GM21390 (cell line): ENCODE data around the gene ARHGAP19.

Experiments
- ATAC-seq: cut with Tn5 transposase; IDR thresholded peaks from one replicate; pipeline ENCODE4 v1.9.1; 2021; ENCODE audit not compliant: unreplicated experiment

ARHGAP19 gene

DNA sequence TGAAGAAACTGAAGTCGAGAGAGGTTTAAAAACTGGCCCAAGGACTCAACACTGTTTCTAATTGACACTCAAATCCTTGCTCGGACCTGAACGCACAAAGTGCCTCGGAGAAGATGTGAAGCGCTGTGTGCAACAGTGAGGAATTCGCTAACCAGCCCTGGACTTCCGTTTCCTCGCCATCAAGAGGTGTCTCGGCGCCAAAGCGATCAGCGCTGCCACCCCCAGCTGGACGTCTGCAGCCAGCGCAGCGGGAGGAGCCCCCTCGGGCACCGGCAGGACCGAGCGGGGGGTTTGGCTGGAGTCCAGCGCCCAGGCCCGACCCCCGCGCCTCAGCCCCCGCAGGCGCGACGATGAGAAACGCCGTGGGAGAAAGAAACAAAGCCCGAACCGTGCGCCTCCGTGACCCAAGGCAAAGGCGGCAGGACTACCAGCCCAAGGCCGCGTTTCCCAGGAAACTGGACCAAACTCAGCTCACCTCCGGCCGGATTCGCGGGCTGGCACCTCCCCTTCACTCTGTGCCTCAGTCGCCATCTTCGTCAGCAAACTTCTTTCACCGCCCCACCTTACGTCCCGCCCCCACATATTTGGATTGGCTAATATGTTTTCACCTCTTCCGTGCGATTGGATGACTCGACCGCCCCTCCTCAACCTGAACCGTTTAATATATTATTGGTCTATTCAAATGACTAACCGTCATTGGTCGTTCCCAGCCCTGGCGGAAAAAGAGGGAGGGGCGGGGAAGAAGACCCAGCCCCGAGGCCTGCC, at the start of gene ARHGAP19:
Gene ARHGAP19, minus strand, starts transcription at position 541 of the 765 bp plus-strand sequence. Its CDS starts 10 bp downstream, at position 531.
- peak; percentile 96 for ATAC-seq

DNA sequence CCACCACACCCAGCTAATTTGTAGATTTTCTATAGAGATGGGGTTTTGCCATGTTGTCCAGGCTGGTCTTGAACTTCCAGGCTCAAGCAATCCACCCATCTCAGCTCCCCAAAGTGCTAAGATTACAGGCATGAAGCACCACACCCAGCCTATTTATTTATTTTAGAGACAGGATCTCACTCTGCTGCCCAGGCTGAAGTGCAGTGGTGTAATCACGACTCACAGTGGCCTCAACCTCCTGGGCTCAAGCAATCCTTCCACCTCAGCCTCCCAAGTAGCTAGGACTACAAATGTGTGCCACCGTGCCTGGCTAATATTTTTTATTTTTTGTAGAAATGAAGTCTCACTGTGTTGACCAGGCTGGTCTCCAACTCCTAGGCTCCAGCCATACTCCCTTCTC, 49.0 kb upstream of the ARHGAP19 start:
- no peak for ATAC-seq

DNA sequence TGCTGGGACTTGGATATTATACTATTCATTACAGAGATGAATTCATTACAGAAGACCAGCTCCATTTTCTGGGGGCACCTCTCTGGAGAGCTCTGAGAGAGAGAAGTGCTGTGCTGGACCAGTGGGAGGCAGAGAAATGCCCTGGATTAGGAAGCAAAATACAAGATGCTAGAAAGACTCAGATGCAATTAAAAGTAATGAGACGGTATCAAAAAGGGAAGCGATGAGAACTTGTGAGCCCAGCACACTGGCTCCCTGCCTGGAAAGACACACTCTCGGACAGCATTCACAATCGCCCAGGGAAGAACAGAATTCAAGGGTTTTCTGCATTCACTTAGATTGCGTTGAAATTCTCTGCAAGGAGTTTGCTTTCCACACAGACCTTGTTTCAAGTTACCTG, 45.6 kb upstream of the ARHGAP19 start:
- no peak for ATAC-seq

- ATAC-seq, result no peak
Observed at GRCh38 chr10:97336942-97337831, 44.8 kb upstream of the ARHGAP19 start.

- ATAC-seq, result no peak
Observed at GRCh38 chr10:97336446-97336845, 44.0 kb upstream of the ARHGAP19 start.

- ATAC-seq, result no peak
Observed at GRCh38 chr10:97336006-97336405, 43.6 kb upstream of the ARHGAP19 start.

- peak; percentile 1 for ATAC-seq
Observed at GRCh38 chr10:97335188-97335619, 42.8 kb upstream of the ARHGAP19 start.

DNA sequence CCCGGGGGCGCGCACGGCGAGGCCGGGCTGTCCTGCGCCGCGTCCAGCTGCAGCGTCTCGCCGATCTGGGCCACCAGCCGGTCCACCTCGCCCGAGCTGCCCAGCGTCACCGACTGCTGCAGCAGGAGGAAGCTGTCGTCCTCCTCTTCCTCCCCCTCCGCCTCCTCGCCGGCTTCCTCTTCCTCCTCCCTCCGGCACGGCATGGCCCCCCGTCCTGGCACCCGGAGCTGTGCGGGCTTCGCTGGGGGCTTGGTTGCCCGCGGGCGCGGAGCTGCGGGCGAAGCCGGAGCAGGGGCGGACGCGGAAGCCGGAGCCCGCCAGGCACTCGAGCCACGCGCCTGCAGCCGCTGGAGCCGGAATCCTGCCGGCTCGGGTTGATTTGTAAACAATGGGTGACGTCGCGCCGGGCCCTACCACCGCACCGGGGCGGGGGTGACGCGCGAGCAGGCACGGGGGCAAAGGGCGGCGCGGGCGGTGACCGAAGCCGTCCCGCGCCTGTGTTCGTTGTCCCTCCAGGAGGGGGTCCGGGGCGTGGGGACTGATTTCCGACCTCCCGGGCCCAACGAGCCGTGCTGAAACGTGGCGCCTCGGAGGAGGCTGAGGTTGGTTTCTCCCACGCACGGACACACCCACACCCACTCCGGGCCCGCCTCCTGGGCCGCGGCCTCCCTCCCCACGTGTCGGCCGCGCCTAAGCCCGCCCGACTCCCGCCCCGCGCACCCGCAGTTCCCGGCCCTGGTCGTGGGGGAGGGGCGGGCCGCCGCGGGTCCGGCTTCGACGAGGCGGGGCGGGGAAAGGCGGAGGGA, 42.1 kb upstream of the ARHGAP19 start, which contains the start of gene FRAT2:
Gene FRAT2, minus strand, starts transcription at position 360 of the 806 bp plus-strand sequence. Its CDS starts 157 bp downstream, at position 203.
- peak; percentile 83 for ATAC-seq

DNA sequence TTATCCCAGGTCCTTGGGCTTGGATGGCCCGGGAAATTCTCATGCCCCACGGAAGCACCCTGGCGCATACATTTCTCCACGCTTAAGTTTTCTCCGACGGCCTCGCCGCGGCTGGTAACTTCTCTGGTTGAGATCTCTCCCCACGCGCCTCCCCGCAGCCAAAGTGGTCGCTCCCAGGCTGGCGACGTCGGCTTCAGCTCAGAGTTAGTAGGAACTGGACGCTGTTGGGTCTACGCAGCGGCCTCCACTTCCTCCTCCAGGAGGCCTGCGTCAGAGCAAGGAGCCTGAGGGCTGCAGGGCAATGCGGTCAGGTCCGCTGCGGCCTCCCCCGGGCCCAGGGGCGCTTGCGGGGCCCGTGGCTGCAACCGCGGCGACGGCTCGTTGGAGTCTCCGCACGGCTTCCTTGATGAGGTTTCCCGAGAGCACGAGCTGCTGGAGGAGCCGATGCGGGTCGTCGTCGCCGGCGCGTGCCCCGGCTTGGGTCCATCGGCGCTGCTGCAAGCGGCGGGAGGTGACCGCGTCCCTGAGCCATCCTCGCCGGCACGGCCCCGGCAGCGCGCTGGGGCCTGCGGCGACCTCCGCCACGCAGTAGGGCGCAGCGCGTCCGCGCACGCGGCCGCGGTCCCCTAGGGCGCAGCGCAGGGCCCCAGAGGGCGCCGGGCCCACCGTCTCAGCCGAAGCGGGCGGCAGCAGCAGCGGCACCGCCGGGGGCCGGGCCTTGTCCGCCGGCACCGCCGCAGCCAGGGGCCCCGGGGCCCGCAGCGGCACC, 41.3 kb upstream of the ARHGAP19 start:
- ATAC-seq, result peak; percentile 27

- no peak for ATAC-seq
Observed at GRCh38 chr10:97333351-97333600, 40.8 kb upstream of the ARHGAP19 start.

DNA sequence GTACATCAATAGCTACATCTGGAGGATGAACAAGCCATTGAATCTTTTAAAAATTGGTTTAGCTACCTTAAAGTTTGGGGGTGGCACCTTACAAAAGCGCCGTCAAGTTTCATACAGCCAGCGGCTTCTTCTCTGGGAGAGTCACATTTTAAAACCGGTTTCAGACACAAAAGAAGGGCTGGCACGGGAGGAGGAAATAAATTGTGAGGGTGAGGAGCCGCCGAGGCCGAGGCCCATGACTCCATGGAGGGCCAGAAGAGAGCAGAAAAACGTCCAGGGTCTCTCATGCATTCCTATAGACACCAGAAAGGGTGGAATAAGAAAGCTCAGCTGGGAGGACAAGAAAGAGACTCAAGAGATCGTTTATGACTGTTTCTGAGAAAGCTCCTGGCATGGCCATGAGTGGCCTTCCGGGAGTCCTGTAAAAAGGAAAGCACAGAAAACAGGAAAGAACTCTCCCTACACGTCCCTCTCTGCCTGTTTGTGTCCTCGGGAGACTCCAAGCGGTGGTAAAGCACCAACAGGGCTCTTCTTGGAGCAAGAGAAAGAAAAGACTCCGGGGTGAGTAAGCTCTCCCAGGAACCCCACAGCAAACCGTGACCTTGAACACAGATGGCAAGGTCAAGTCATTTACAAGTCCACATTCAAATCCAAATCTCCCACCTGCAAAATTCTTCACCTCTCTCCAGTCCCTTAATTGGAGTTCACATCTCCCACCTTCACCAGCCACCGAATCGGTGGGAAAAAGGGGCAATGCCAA, 40.3 kb upstream of the ARHGAP19 start:
- no peak for ATAC-seq

DNA sequence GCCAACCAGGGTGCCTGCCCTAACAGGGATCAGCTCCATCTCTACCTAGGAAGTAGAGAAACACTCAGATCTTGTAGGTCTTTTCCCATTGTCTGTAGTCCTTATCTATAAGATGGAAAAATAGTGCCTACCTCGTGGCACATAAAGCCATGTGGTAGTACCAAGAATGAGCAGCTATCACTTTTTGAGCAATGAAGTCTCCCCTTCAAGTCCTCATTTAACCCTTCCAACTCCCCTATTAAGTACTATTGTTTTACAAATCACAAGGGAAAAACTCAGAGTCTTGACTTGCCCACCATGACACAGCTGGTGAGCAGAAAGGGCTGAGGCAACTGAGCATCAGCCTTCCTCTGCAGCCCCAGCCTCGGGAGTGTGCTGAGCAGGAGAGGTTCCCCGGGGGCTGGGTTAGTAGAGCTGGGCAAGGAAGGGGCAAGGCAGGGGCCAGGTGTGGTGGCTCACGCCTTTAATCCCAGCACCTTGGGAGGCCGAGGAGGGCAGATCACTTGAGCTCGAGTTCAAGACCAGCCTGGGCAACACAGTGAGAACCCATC, 38.8 kb upstream of the ARHGAP19 start:
- ATAC-seq, result no peak

- ATAC-seq, result no peak
Observed at GRCh38 chr10:97329766-97330165, 37.3 kb upstream of the ARHGAP19 start.

DNA sequence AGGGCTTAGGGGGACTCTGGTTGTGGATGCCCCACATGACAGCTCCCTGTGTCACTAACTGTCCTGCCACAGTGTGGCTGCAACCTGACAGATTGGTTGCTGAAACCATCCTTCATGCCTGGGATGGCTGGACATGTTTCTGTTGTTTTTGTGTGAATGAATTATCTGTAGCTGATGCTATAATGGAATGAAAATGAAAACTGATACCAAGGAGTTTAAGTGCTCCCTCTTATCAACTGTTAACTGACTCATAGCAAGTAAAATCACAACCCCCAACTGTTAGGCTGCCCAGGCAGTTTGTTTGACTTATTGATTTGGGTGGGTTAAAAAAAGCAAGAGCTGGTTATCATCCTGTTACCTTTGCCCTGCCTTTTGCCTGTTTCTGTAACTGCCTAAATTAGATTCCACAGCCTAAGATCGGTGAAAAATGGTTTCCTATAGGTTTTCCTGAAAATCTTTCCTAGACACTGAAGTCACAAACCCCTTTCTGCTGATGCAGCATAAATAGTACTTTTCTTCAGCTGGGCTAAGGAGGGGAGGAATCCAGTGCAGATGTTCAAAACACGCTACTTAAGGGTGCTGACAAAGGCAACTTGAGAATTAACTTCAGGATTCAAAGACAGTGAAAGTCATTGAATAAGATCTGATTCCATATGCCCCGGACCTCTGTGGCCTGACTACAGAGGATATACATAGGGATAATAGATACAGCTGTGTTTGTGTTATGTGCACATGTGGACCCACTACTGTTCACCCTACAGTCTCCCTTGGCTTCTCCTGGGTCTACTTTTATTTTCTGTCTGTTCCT, 36.4 kb upstream of the ARHGAP19 start:
- no peak for ATAC-seq

DNA sequence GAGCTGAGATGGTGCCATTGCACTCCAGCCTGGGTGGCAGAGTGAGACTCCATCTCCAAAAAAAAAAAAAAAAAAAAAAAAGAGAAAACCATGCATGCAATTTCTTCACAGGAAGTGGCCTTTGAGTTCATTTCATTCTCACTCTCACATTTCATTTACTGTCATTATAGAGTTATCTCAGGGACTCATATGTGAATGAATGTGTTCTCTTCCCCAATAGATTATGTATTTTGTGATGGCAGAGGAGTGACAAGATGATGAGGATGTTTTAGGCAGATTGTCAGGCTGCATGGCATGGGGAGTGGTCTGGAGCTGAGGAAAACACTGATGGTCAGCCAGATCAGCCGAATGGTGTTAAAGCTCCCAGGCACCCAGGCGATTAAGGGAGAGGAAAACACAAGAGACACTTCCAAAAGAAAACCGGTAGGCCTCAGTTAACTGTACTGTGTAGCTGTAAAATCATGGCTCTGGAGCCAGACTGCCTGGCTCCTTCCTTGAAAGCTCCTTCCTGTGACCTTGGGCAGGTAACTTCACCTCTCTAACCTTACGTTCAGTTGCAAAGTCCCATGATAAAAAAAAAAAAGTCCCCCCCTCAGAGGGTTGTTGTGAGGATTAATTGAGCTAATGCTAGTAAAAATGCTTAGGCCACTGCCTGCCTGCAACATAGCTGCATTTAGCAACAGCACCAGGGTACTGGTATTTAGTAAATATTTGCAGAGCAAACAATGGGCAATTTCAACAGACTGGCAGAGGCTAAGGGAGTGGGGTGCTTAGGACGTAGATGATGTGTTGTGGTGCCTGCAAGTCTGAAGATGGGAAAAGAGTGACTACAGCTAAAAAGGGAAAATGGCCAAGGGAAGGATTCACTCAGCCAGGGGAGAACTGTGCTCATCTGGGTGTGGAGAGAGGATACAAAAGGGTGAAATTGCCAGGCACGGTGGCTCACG, 35.2 kb upstream of the ARHGAP19 start:
- ATAC-seq, result no peak

DNA sequence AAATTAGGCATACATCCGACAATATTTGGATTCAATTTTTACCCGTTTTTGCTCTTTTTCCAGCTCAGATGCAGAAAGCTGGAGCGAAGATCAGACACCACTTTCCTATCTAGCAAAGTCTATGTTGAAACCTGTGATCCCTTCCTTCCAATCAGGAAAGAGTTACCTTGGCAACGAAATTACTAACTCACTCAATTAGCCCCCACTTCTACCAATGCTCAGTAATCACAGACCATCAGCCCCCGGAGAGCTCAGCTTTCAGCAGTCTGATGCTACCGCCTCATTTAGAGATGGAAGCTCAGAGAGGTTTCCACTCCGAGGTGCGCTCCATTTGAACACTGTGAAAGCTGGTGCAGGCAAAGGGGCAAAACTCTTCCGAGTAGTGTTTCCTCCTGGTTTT, 33.3 kb upstream of the ARHGAP19 start:
- ATAC-seq, result no peak

DNA sequence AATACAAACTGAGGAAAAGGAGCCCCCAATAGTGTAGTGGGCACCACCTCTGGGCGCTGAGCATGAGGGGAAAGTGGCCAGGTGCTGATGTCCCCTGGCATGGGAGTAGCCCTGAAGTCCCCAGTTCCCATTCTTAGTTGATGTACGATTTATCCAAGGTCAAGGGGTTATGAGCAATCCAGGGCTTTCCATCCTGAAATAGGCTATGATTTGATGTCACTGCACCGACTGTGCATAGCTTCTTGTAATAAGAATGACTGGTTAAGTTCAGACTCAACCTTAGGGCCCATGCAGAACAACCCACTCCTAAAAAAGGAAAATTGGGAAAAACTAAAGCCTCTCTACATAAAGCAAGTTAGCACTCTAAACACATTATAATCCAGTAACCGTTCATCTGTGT, 31.1 kb upstream of the ARHGAP19 start:
- no peak for ATAC-seq

- no peak for ATAC-seq
Observed at GRCh38 chr10:97321804-97322190, 29.4 kb upstream of the ARHGAP19 start.
